ENCODE data around the gene VIP. TPM values are rescaled to one million over a fixed set of nuclear protein-coding genes. Genes with fewer than 3 reads are reported as not detected.

Gene VIP
- total and polyA plus RNA-seq, 2 of the 13 experiments (the other 11 are each of a cell fraction or from before 2014, with no cell fraction given) = not detected

GRCh38 chr6:152783217-152783878, 32.8 kb downstream of the VIP start:
- TF ChIP-seq REXO4 (CRISPR knock-in tag; IDR thresholded peaks at IDR 0.05; ENCODE audit: borderline replicate concordance) (no peak), ZNF503 (CRISPR knock-in tag; IDR thresholded peaks at IDR 0.05) (no peak), ZNF720 (CRISPR knock-in tag; IDR thresholded peaks at IDR 0.05) (no peak), NONO (IDR thresholded peaks at IDR 0.05) (no peak), NONO (CRISPR knock-in tag; conservative IDR thresholded peaks at IDR 0.05) (no peak), KLF13 (CRISPR knock-in tag; IDR thresholded peaks at IDR 0.05) (no peak), FOXC1 (CRISPR knock-in tag; IDR thresholded peaks at IDR 0.05; ENCODE audit: borderline replicate concordance) (no peak), LRRFIP1 (CRISPR knock-in tag; conservative IDR thresholded peaks at IDR 0.05) (no peak), ZNF230 (CRISPR knock-in tag; IDR thresholded peaks at IDR 0.05) (no peak), SIN3A (IDR thresholded peaks at IDR 0.05; ENCODE audit: borderline replicate concordance, low read depth, low read length) (no peak), ZKSCAN1 (IDR thresholded peaks at IDR 0.05; ENCODE audit: low read length) (no peak), LCORL (IDR thresholded peaks at IDR 0.05) (no peak), LCORL (CRISPR knock-in tag; IDR thresholded peaks at IDR 0.05) (no peak)
- H3K36me3 ChIP-seq (replicated peaks in 1 of 2; ENCODE audit: control insufficient read depth in 1 of 2, insufficient read depth in 2 of 2, low read length in 2 of 2) = no peaks in the 10 kb centered on the region
- intact Hi-C loops (cut with micrococcal nuclease; ENCODE audit: unreplicated experiment) = no loop called here
- no peak for ATAC-seq
- no peaks in the 10 kb centered on the region for H4K20me1 ChIP-seq (ENCODE audit: insufficient read depth, low read length)
- H3K4me1 ChIP-seq (ENCODE audit: insufficient read depth, low read length) = no peaks in the 10 kb centered on the region
- ChIA-PET CTCF (ENCODE audit: low intra/inter-chr PET ratio, low total read pairs) (no interaction called here), POLR2A (no interaction called here)
- DNase-seq (ENCODE audit: low spot score) = no peak
- WGBS (ENCODE audit: low lambda C conversion rate) = 19% methylated on average over 9 of the region's 9 CpGs
- no peak for FAIRE-seq
- H3K4me2 ChIP-seq (ENCODE audit: low read depth, low read length) = no peak overlapping the region
- H3K4me3 ChIP-seq (replicated peaks in 1 of 3; ENCODE audit: insufficient read depth in 1 of 3, low read depth in 2 of 3, low read length in 3 of 3) = no peak overlapping the region
- H2AFZ ChIP-seq (ENCODE audit: low read length) = no peak overlapping the region
- BruUV-seq (replicated peaks) = no TSS peak
- H3K9ac ChIP-seq (ENCODE audit: insufficient read depth, low read depth, low read length) = no peak overlapping the region
- H3K27me3 ChIP-seq (ENCODE audit: control insufficient read depth in 1 of 2, insufficient read depth in 2 of 2, low read length in 2 of 2) = no peaks in the 10 kb centered on the region
- H3K9me3 ChIP-seq (ENCODE audit: low read length) = no peaks in the 10 kb centered on the region
- in situ Hi-C loops (cut with HindIII; ENCODE audit: extremely low pct_ligation_motif_present, low pct_unique_long_range_greater_than_20kb) = no loop called here
- no peak overlapping the region for H3K27ac ChIP-seq (ENCODE audit: extremely low read length, insufficient read depth, low read length)
- H3K79me2 ChIP-seq (ENCODE audit: insufficient read depth, low read length) = no peaks in the 10 kb centered on the region
